Neural cell (in vitro differentiated cells): ENCODE data around the gene CCDC175. TPM values are rescaled to one million over a fixed set of nuclear protein-coding genes. Genes with fewer than 3 reads are reported as not detected.

Experiments used
- H2AFZ ChIP-seq: fragments of 200-600, 300-800 bp; sonication (generic), shearing (Covaris generic); 2 replicates; pipeline ENCODE4 v1.6.0; 2014; ENCODE audit warnings: low read depth, mild to moderate bottlenecking, antibody characterized with exemption, low read length, moderate library complexity
- H3F3A ChIP-seq: fragments of 200-600 bp; shearing (Covaris generic); 2 replicates; pipeline ENCODE4 v1.6.1; 2016; ENCODE audit warnings: mild to moderate bottlenecking, moderate library complexity, mixed read lengths, antibody characterized with exemption, low read length; ENCODE audit not compliant: insufficient read depth, poor library complexity, severe bottlenecking
- H3K27ac ChIP-seq: fragments of 200-600, 300-800 bp; sonication (generic), shearing (Covaris generic); 2 replicates; pipeline ENCODE4 v1.5.1; 2014; ENCODE audit warnings: mild to moderate bottlenecking, low read length, moderate library complexity
- H3K27me3 ChIP-seq: fragments of 300-800, 200-600 bp; sonication (generic), shearing (Covaris generic); 2 replicates; pipeline ENCODE4 v1.6.0; 2014; ENCODE audit warnings: mild to moderate bottlenecking, low read depth, low read length, moderate library complexity; ENCODE audit not compliant: insufficient read depth
- H3K36me3 ChIP-seq: fragments of 300-800, 200-600 bp; sonication (generic), shearing (Covaris generic); 2 replicates; pipeline ENCODE4 v1.5.1; 2014; ENCODE audit warnings: mild to moderate bottlenecking, antibody characterized with exemption, low read length, moderate library complexity; ENCODE audit not compliant: insufficient read depth
- H3K4me2 ChIP-seq: fragments of 300-800, 200-600 bp; sonication (generic), shearing (Covaris generic); 2 replicates; pipeline ENCODE4 v1.6.0; 2014; ENCODE audit warnings: mild to moderate bottlenecking, low read length
- H3K4me3 ChIP-seq: fragments of 300-800, 200-600 bp; sonication (generic), shearing (Covaris generic); 2 replicates; pipeline ENCODE4 v1.5.1; 2014; ENCODE audit warnings: mild to moderate bottlenecking, low read length, moderate library complexity
- H3K79me2 ChIP-seq: fragments of 200-600 bp; shearing (Covaris generic); replicated peaks from 2 replicates; pipeline ENCODE4 v1.6.0; 2014; ENCODE audit warnings: mild to moderate bottlenecking, low read length, moderate library complexity; ENCODE audit not compliant: insufficient read depth
- H3K9ac ChIP-seq: fragments of 300-800, 200-600 bp; sonication (generic), shearing (Covaris generic); 2 replicates; pipeline ENCODE4 v1.6.1; 2016; ENCODE audit warnings: mild to moderate bottlenecking, low read length, mixed read lengths
- H3K9me2 ChIP-seq: fragments of 200-600 bp; shearing (Covaris generic); 2 replicates; pipeline ENCODE4 v1.6.1; 2016; ENCODE audit warnings: mild to moderate bottlenecking, low read length, mixed read lengths; ENCODE audit not compliant: insufficient read depth
- H3K9me3 ChIP-seq: fragments of 200-600, 300-800 bp; sonication (generic), shearing (Covaris generic); 2 replicates; pipeline ENCODE4 v1.6.1; 2016; ENCODE audit warnings: mild to moderate bottlenecking, mixed run types, low read length, moderate library complexity, mixed read lengths
- H4K20me1 ChIP-seq: fragments of 200-600 bp; shearing (Covaris generic); 2 replicates; pipeline ENCODE4 v1.6.1; 2016; ENCODE audit warnings: mild to moderate bottlenecking, mixed run types; ENCODE audit not compliant: insufficient read depth
- CTCF ChIP-seq: fragments of 450-650 bp; IDR thresholded peaks from 2 replicates; pipeline ENCODE4 v1.5.1; 2014; ENCODE audit warnings: antibody characterized with exemption, mild to moderate bottlenecking, moderate library complexity; ENCODE audit not compliant: poor library complexity, severe bottlenecking
- EP300 ChIP-seq: fragments of 450-650 bp; conservative IDR thresholded peaks from 2 replicates; pipeline ENCODE4 v1.6.1; 2014; ENCODE audit warnings: antibody characterized with exemption, mild to moderate bottlenecking, moderate library complexity; ENCODE audit not compliant: poor library complexity, severe bottlenecking
- EZH2 ChIP-seq: fragments of 200-600, 300-800 bp; shearing (Covaris generic), sonication (generic); IDR thresholded peaks from 2 replicates; pipeline ENCODE4 v1.6.1; 2014; ENCODE audit warnings: antibody characterized with exemption, low read length, borderline replicate concordance, mild to moderate bottlenecking; ENCODE audit not compliant: insufficient read depth, poor library complexity, severe bottlenecking
- MXI1 ChIP-seq: fragments of 450-650 bp; conservative IDR thresholded peaks from 2 replicates; pipeline ENCODE4 v1.6.1; 2014; ENCODE audit warnings: antibody characterized with exemption, mild to moderate bottlenecking; ENCODE audit not compliant: poor library complexity, severe bottlenecking
- POLR2AphosphoS5 ChIP-seq: IDR thresholded peaks from 2 replicates; pipeline ENCODE4 v1.6.1; 2012
- RAD21 ChIP-seq: fragments of 450-650 bp; conservative IDR thresholded peaks from 2 replicates; pipeline ENCODE4 v1.6.1; 2014; ENCODE audit warnings: antibody characterized with exemption, mild to moderate bottlenecking, moderate library complexity
- REST ChIP-seq: IDR thresholded peaks from 2 replicates; pipeline ENCODE4 v1.6.1; 2012; ENCODE audit warnings: borderline replicate concordance
- SMC3 ChIP-seq: fragments of 450-650 bp; conservative IDR thresholded peaks from 2 replicates; pipeline ENCODE4 v1.6.1; 2014; ENCODE audit warnings: antibody characterized with exemption, mild to moderate bottlenecking, moderate library complexity; ENCODE audit not compliant: poor library complexity
- TAF1 ChIP-seq: IDR thresholded peaks from 2 replicates; pipeline ENCODE4 v1.6.1; 2012; ENCODE audit warnings: low read depth
- polyA plus RNA-seq: library from polyadenylated mRNA; depleted of rRNA; stranded (reverse); fragments of >200 nt; gene quantifications from 2 replicates; pipeline ENCODE4 v1.2.3, GENCODE V29; 2014

CCDC175 gene
- polyA plus RNA-seq, 1 donor from 2014 or later, result 0.11 TPM

- H3K79me2 ChIP-seq, result no peaks in the 10 kb centered on the region
- no peaks in the 10 kb centered on the region for H3K27me3 ChIP-seq
- no peak overlapping the region for H3K4me2 ChIP-seq
- H3K9me3 ChIP-seq, result no peaks in the 10 kb centered on the region
- H2AFZ ChIP-seq, result no peak overlapping the region
- H3K9me2 ChIP-seq, result no peaks in the 10 kb centered on the region
- H3F3A ChIP-seq, result no peaks in the 10 kb centered on the region
- H4K20me1 ChIP-seq, result no peaks in the 10 kb centered on the region
- no peaks in the 10 kb centered on the region for H3K36me3 ChIP-seq
- no peak overlapping the region for H3K27ac ChIP-seq
- no peak overlapping the region for H3K4me3 ChIP-seq
- TF ChIP-seq REST (no peak), EZH2 (no peak), EP300 (no peak), MXI1 (no peak), TAF1 (no peak), SMC3 (no peak), CTCF (no peak), POLR2AphosphoS5 (no peak), RAD21 (no peak)
- H3K9ac ChIP-seq, result no peak overlapping the region
Observed at GRCh38 chr14:59540852-59541251, 35.8 kb downstream of the CCDC175 start.

GRCh38 chr14:59538936-59539335 is 37.7 kb downstream of the CCDC175 start:
- Histone ChIP-seq H3K4me3 (no peak overlapping the region), H3K9me3 (no peaks in the 10 kb centered on the region), H3K4me2 (no peak overlapping the region), H3K27me3 (no peaks in the 10 kb centered on the region), H3K36me3 (no peaks in the 10 kb centered on the region), H3K27ac (no peak overlapping the region), H2AFZ (no peak overlapping the region), H3K79me2 (no peaks in the 10 kb centered on the region), H3K9me2 (no peaks in the 10 kb centered on the region), H4K20me1 (no peaks in the 10 kb centered on the region), H3F3A (no peaks in the 10 kb centered on the region), H3K9ac (no peak overlapping the region)
- TF ChIP-seq POLR2AphosphoS5 (no peak), EZH2 (no peak), SMC3 (no peak), EP300 (no peak), RAD21 (no peak), CTCF (no peak), TAF1 (no peak), REST (no peak), MXI1 (no peak)
